D721Med (cell line): ENCODE data around the gene PC.

Experiments used
- DNase-seq: peaks from one replicate; pipeline ENCODE4 v3.0.0; 2011; ENCODE audit warnings: low spot score; ENCODE audit not compliant: insufficient read length
- FAIRE-seq: peaks from 2 replicates; lab custom pipeline; 2011; peaks lifted over from hg19 to GRCh38; lab: Jason Lieb, UNC
- CTCF ChIP-seq: IDR thresholded peaks from 2 replicates; pipeline ENCODE4 v1.5.1; 2012; ENCODE audit warnings: mild to moderate bottlenecking, control low read depth; ENCODE audit not compliant: insufficient read depth; ENCODE audit errors: missing control alignments

Gene PC

GRCh38 chr11:66985508-66986177, 27.5 kb upstream of the PC start:
- FAIRE-seq (no peak), DNase-seq (no peak)
- TF ChIP-seq CTCF, result no peak

GRCh38 chr11:66983275-66983924, 25.2 kb upstream of the PC start:
- FAIRE-seq, result no peak
- no peak for DNase-seq
- TF ChIP-seq CTCF, result no peak

- FAIRE-seq (no peak), DNase-seq (no peak)
- no peak for TF ChIP-seq CTCF
Observed at GRCh38 chr11:66981976-66982578, 23.9 kb upstream of the PC start.

GRCh38 chr11:66979336-66979980, 21.3 kb upstream of the PC start:
- FAIRE-seq, result no peak
- DNase-seq, result no peak
- TF ChIP-seq CTCF, result no peak

- no peak for TF ChIP-seq CTCF
- DNase-seq (no peak), FAIRE-seq (no peak)
Observed at GRCh38 chr11:66978717-66979116, 20.5 kb upstream of the PC start.

GRCh38 chr11:66978229-66978628, 20.0 kb upstream of the PC start:
- DNase-seq (no peak), FAIRE-seq (no peak)
- TF ChIP-seq CTCF, result no peak
